Measurements from ENCODE around the gene ADPRH. TPM values are rescaled to one million over a fixed set of nuclear protein-coding genes. Genes with fewer than 3 reads are reported as not detected.
A peak's percentile ranks its signal among the peaks of the same experiment; 100 is the strongest.
"Not testable (repeated sequence)": the region's sequence is repeated elsewhere in the genome, so short reads cannot be mapped to it uniquely, and the experiment has no call there.

The ADPRH gene
- total RNA-seq, 2 donors from 2014 or later: 2.3 to 2.9 TPM

- intact Hi-C loops (cut with DNase I, micrococcal nuclease): no loop called here
- ATAC-seq (no peak), DNase-seq (no peak)
These were observed 21.4 kb upstream of the ADPRH start for GRCh38 chr3:119557877-119558269.

GRCh38 chr3:119558626-119559317, 20.5 kb upstream of the ADPRH start:
- intact Hi-C loops (cut with DNase I, micrococcal nuclease): no loop called here
- no peak for ATAC-seq
- DNase-seq: no peak

GRCh38 chr3:119559441-119559963, 19.8 kb upstream of the ADPRH start, which contains the start of gene CD80:
Gene CD80 (minus strand): TSS chr3:119559614. CDS start chr3:119557728, 1,886 bp downstream.
- DNase-seq (peak; percentile 56 to 79), ATAC-seq (peak; percentile 88)
- intact Hi-C loops (cut with DNase I, micrococcal nuclease): no loop called here

GRCh38 chr3:119560160-119560559, 19.1 kb upstream of the ADPRH start:
- no peak for ATAC-seq
- intact Hi-C loops (cut with DNase I, micrococcal nuclease): no loop called here

GRCh38 chr3:119562307-119562961, 16.9 kb upstream of the ADPRH start:
- no peak for ATAC-seq
- DNase-seq: no peak
- intact Hi-C loops (cut with DNase I, micrococcal nuclease): no loop called here

More at GRCh38 chr3:119560160-119560559, 19.1 kb upstream of the ADPRH start:
- DNase-seq: no peak

- DNase-seq; intact Hi-C loops (cut with DNase I, micrococcal nuclease); ATAC-seq: not testable (repeated sequence)
These were observed 16.0 kb upstream of the ADPRH start for GRCh38 chr3:119563334-119563733.

GRCh38 chr3:119569156-119569555, 10.1 kb upstream of the ADPRH start:
- intact Hi-C loops (cut with DNase I, micrococcal nuclease): no loop called here
- DNase-seq: no peak

GRCh38 chr3:119570229-119570628, 9.1 kb upstream of the ADPRH start:
- no peak for ATAC-seq
- intact Hi-C loops (cut with DNase I, micrococcal nuclease): no loop called here
- DNase-seq: no peak

More at GRCh38 chr3:119569156-119569555, 10.1 kb upstream of the ADPRH start:
- no peak for ATAC-seq

GRCh38 chr3:119571230-119571629, 8.1 kb upstream of the ADPRH start:
- intact Hi-C loops (cut with DNase I, micrococcal nuclease): no loop called here
- ATAC-seq (no peak), DNase-seq (no peak)

GRCh38 chr3:119571688-119572087, 7.6 kb upstream of the ADPRH start:
- no peak for ATAC-seq
- intact Hi-C loops (cut with DNase I, micrococcal nuclease): no loop called here
- no peak for DNase-seq

- intact Hi-C loops (cut with DNase I, micrococcal nuclease): no loop called here
- ATAC-seq (no peak), DNase-seq (no peak)
These were observed 3.8 kb upstream of the ADPRH start for GRCh38 chr3:119575507-119575906.

- DNase-seq: peak in 1 of 2 donors; percentile 46
- intact Hi-C loops (cut with DNase I, micrococcal nuclease): no loop called here
- ATAC-seq: peak; percentile 28
These were observed 922 bp downstream of the ADPRH start for GRCh38 chr3:119580067-119580760.

- no peak for DNase-seq
- intact Hi-C loops (cut with DNase I, micrococcal nuclease): no loop called here
- ATAC-seq: no peak
These were observed 2.9 kb downstream of the ADPRH start for GRCh38 chr3:119582178-119582577.

GRCh38 chr3:119585208-119585607, 5.9 kb downstream of the ADPRH start:
- ATAC-seq (no peak), DNase-seq (no peak)
- intact Hi-C loops (cut with DNase I, micrococcal nuclease): no loop called here

- intact Hi-C loops (cut with DNase I, micrococcal nuclease): no loop called here
- ATAC-seq (no peak), DNase-seq (no peak)
These were observed 6.7 kb downstream of the ADPRH start for GRCh38 chr3:119585856-119586570.

GRCh38 chr3:119586733-119587172, 7.5 kb downstream of the ADPRH start:
- DNase-seq (no peak), ATAC-seq (no peak)
- intact Hi-C loops (cut with DNase I, micrococcal nuclease): no loop called here

GRCh38 chr3:119588112-119588511, 8.8 kb downstream of the ADPRH start:
- DNase-seq: peak; percentile 58 to 73
- peak; percentile 88 for ATAC-seq
- intact Hi-C loops (cut with DNase I, micrococcal nuclease): no loop called here

GRCh38 chr3:119589102-119589773, 9.9 kb downstream of the ADPRH start:
- DNase-seq (no peak), ATAC-seq (no peak)
- intact Hi-C loops (cut with DNase I, micrococcal nuclease): no loop called here
